ENCODE results near the gene FGFR2.

The FGFR2 gene

DNA sequence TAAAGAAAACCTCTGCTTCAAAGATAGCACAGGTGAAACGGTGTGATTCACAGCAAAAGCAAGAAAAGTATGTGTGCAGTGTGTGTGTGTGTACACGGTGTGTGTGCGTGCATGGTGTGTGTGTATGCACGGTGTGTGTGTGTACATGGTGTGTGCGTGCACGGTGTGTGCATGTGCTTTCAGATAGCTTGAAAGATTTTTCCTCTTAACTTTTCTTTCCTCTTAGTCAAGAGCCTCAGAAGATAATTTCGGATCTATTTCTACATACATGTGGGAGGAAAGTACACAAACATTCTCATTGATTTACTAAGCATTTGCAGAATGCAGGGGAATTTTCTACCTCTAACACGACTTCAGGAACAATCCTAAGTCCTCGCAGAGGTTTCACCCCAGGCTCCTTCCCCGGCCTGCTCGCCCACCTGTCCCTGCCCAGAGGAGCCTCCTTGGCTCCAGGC lies 2.9 kb downstream of the FGFR2 start:
- H3K4me3 ChIP-seq (ENCODE audit: low read depth, low read length), result no peak overlapping the region
- TF ChIP-seq, protein P1, sequence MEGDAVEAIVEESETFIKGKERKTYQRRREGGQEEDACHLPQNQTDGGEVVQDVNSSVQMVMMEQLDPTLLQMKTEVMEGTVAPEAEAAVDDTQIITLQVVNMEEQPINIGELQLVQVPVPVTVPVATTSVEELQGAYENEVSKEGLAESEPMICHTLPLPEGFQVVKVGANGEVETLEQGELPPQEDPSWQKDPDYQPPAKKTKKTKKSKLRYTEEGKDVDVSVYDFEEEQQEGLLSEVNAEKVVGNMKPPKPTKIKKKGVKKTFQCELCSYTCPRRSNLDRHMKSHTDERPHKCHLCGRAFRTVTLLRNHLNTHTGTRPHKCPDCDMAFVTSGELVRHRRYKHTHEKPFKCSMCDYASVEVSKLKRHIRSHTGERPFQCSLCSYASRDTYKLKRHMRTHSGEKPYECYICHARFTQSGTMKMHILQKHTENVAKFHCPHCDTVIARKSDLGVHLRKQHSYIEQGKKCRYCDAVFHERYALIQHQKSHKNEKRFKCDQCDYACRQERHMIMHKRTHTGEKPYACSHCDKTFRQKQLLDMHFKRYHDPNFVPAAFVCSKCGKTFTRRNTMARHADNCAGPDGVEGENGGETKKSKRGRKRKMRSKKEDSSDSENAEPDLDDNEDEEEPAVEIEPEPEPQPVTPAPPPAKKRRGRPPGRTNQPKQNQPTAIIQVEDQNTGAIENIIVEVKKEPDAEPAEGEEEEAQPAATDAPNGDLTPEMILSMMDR (IDR thresholded peaks at IDR 0.05; ENCODE audit: control insufficient read depth, extremely low read depth, insufficient read depth), result no peak
- DNase-seq (ENCODE audit: low read depth), result no peak

DNA sequence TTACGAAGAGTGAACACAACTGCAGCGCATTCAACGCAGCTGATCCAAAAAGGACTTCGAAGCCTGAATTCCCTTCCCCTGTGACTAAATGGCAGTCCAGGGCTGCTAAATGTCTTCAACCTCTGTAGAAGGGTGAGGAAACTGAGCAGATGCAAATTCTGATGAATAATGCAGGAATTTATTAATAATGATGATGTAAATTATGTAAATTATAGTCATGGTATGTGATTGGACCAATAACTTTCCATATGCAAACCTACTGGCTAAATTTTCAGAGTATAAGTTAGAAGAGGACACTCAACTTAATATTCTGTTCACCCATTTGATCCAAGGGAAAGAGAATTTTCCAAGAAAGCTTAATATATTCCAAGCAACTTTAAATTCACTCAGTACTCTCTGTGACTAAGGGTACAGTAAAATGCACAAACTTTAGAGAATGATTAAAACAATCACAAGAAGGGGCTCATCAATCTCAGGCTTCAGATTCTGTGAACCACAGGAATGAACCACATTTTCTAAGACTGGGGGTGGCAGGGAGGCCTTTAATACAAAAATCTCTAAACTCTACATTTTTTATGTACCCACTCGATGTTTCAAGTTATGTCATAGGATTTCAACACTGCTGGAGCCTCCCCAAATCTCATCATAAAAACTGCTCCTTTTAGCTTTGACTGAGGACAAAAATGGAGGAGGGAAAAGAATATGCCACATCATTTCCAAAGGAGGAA lies 3.5 kb downstream of the FGFR2 start:
- no peak for DNase-seq (ENCODE audit: low read depth)
- TF ChIP-seq, protein P1 (IDR thresholded peaks at IDR 0.05; ENCODE audit: control insufficient read depth, extremely low read depth, insufficient read depth), result no peak
- no peak overlapping the region for H3K4me3 ChIP-seq (ENCODE audit: low read depth, low read length)

DNA sequence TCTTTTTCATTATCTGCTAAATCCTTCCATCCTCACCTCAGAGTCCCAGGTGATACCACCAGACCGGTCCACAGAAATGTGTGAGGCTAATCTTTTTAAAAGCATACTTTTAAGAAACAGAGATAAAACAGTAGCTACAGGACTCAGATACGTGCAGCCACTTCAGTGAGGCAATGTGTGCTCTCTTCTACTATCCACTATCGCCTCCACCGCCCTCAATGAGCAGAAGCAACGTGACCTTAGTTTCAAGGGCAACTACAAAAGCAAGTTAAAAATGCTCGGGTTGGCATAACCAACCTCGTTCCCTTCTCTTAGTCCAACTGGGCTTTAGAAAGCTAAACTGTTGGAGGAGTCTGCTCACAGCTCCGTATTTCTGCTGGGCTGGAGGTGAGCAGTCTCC lies 4.2 kb downstream of the FGFR2 start:
- H3K4me3 ChIP-seq (ENCODE audit: low read depth, low read length), result no peak overlapping the region
- no peak for DNase-seq (ENCODE audit: low read depth)
- TF ChIP-seq, protein P1 (IDR thresholded peaks at IDR 0.05; ENCODE audit: control insufficient read depth, extremely low read depth, insufficient read depth), result no peak

DNA sequence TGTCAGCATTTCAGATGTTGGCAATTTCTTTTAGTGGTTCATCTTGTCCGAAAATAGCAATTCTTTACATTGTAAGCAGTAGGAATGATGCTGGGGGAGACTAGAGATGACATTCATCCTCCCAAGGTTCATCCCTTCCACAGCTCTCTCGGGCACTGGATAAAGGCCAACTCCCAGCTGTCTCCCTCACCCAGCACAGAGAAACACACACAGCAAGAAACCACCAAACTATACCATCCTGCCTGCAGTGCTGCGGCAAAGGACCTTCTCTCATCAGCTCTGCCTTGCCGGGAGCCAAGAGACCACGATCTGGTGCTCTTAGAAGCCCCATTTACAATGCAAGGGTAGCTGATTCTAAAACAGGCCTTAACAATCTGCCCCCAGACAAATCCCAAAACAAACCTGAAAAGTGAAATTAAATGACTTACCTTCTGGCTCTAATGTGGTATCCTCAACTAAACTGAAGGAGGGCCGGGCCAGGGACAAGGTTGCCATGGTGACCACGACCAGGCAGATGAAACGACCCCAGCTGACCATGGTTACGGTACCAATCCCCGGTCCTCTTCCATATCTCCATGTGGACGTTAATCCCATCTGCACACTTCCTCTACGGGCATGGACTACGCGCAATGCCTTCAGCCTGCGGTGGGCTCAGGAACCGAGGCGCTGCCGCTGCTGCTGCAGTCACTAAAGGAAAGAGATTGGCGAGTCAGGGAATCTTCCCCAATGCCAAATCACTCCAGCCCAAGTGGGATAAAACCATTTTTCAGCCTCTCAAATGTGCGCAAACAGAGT lies 4.8 kb downstream of the FGFR2 start:
- no peak for DNase-seq (ENCODE audit: low read depth)
- TF ChIP-seq, protein P1 (IDR thresholded peaks at IDR 0.05; ENCODE audit: control insufficient read depth, extremely low read depth, insufficient read depth), result no peak
- H3K4me3 ChIP-seq (ENCODE audit: low read depth, low read length), result no peak overlapping the region

DNA sequence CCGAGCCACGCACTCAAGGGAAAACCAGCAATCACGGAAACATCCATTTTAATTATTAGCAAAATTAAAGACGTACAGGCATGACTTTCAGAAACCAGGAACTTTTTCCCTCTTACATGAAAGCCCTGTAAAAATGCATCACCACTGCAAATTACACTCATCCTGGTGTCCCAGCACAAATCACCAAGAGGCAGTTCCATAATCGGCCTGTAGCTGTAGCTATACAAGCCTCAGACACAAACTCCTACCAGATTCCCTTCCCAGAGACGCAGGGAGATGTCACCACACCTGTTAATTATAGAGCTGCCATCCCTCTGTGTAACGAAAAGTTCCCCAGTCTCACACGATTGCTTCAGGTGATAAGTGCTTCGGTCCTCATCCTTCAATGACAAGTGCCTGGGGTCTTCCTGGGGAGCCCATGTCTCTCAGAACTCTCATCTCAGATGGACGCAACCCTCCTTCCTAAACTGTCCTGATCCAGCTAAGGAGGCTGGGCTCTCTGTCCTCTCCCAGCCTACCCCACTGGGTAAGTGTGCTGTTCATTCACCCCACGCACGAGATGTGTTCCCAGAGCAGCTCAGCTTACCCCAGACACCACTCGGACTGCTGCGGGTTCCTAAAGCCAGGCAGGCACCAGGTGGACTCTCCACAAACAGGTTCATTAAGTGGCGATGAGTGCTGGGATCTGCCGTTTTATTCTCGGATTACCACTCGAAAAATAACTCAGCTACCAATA lies 5.9 kb downstream of the FGFR2 start:
- no peak for DNase-seq (ENCODE audit: low read depth)
- TF ChIP-seq, protein P1 (IDR thresholded peaks at IDR 0.05; ENCODE audit: control insufficient read depth, extremely low read depth, insufficient read depth), result no peak
- H3K4me3 ChIP-seq (ENCODE audit: low read depth, low read length), result no peak overlapping the region

DNA sequence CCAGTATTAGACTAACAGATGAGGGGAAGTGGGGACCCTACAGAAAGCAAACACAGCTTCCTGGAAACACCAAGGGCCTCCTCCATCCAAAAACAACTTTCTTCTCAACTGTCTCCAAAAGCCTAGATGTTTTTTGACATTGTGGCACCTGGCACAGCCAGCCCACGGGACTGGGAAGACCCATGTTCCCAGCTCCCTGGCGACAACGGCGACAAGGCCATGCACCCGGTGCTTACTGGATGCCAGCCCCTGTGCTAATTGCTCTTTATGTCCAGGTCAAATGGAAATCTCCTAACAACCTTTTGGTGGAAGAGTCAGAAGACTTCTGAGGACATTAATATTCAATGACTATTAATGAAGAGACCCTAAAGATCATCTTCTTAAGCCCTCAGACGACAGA lies 7.1 kb downstream of the FGFR2 start:
- TF ChIP-seq, protein P1 (IDR thresholded peaks at IDR 0.05; ENCODE audit: control insufficient read depth, extremely low read depth, insufficient read depth), result no peak
- no peak for DNase-seq (ENCODE audit: low read depth)
- H3K4me3 ChIP-seq (ENCODE audit: low read depth, low read length), result no peak overlapping the region
